Spinal cord (tissue), 10 donors: Measurements from ENCODE around the gene CTNNA2. TPM values are rescaled to one million over a fixed set of nuclear protein-coding genes. Genes with fewer than 3 reads are reported as not detected.

Experiments used
- DNase-seq, 6 donors: peaks; one replicate each; pipeline versions ENCODE4 v3.0.0 to v3.0.0-alpha.2; 2013 to 2015; ENCODE audit warnings: low spot score in 6 of 6, low read depth in 4 of 6
- H3K27ac ChIP-seq: one replicate; pipeline ENCODE4 v1.5.1; 2013; ENCODE audit warnings: low read depth, low read length, control low read depth
- H3K27me3 ChIP-seq: one replicate; pipeline ENCODE4 v1.6.1; 2013; ENCODE audit warnings: low read length; ENCODE audit not compliant: control insufficient read depth, insufficient read depth
- H3K36me3 ChIP-seq: one replicate; pipeline ENCODE4 v1.6.1; 2013; ENCODE audit warnings: low read length; ENCODE audit not compliant: control insufficient read depth, insufficient read depth
- H3K4me1 ChIP-seq: one replicate; pipeline ENCODE4 v1.6.1; 2013; ENCODE audit warnings: low read length; ENCODE audit not compliant: control insufficient read depth, insufficient read depth
- H3K4me3 ChIP-seq: one replicate; pipeline ENCODE4 v1.5.1; 2013; ENCODE audit warnings: low read depth, low read length, control low read depth
- H3K9me3 ChIP-seq: one replicate; pipeline ENCODE4 v1.6.1; 2013; ENCODE audit warnings: low read length; ENCODE audit not compliant: control insufficient read depth, insufficient read depth
- WGBS: methylation state at CpG from one replicate; pipeline ENCODE4 v1.1.5; 2013; ENCODE audit warnings: missing lambda C conversion rate; ENCODE audit not compliant: insufficient coverage; 5-methylcytosine and 5-hydroxymethylcytosine counted together
- polyA plus RNA-seq, 2 donors: library from polyadenylated mRNA; unstranded; fragments of 120-200 nt; gene quantifications; one replicate each; pipeline ENCODE4 v1.2.1, GENCODE V29; 2013; ENCODE audit not compliant: insufficient read length in 2 of 2
- total RNA-seq, 2 donors: library from RNA; depleted of rRNA in 1 of 2; stranded (reverse); fragments of 120-200 nt in 1 of 2; fragments of >200 nt in 1 of 2; gene quantifications; one replicate each; pipeline versions ENCODE4 v1.2.3 to v1.2.4, GENCODE V29; 2013 to 2014
- donor health status: healthy.

Gene CTNNA2
- total and polyA plus RNA-seq, 4 donors: 42.4 to 117 (median 84.7) TPM

DNA sequence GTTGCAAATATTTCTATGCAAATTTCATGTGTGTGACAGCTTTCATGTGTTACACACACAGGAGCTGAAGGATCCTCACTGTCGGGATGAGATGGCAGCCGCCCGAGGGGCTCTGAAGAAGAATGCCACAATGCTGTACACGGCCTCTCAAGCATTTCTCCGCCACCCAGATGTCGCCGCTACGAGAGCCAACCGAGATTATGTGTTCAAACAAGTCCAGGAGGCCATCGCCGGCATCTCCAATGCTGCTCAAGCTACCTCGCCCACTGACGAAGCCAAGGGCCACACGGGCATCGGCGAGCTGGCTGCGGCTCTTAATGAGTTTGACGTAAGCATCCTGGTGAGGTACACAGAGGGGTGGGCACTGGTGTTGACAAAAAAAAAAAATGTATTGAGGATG, 361.2 kb downstream of the CTNNA2 start:
- DNase-seq: no peak
- H3K4me1 ChIP-seq: no peaks in the 10 kb centered on the region
- no peak overlapping the region for H3K27ac ChIP-seq
- H3K27me3 ChIP-seq: no peaks in the 10 kb centered on the region
- H3K36me3 ChIP-seq: peaks cover 8% of the 10 kb centered on the region
- no peaks in the 10 kb centered on the region for H3K9me3 ChIP-seq
- WGBS: over 99% methylated on average over 18 of the region's 18 CpGs
- no peak overlapping the region for H3K4me3 ChIP-seq

DNA sequence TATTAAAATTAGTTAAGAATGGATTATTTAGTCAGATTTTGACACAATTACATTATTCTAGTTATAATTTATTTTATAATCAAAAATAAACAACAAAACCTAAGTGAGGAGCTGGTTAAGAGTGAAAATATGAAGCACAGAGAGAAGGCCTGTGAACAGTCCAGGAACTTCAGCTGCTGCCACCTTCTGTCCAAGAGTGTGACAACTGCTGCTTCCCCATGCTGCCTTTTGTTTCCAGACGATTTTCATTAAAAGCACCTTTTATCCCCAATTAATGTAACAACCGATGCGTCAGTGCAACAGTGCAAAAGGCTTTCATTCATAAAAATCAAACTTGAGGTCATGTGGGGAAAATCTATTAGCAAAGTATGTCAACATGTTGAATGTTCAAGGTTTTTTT, 363.6 kb downstream of the CTNNA2 start:
- WGBS: no CpG with 5 or more reads among the region's 3 CpGs
- DNase-seq: peak in 5 of 6 donors; percentile 30 to 91 (median 33)

DNA sequence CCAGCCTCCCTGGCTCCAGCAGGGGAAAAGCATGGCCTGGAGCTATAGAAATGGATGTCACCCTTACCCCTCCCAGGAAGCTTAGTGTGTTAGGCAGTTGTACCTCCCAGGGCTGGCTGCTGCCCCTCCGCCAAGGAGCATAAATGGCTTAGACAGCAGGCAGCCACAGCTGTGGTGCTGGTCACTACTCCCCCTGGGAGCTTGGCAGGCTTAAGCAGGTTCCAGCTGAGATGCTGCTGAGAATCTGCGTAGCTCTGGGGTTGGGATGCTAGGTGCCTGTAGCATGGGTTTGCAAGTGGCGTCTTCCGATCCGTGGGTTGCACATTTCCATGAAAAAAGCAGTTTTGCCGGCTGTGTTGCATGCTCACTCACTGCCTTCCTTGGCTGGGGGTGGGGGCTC, 369.7 kb downstream of the CTNNA2 start:
- no peak overlapping the region for H3K27ac ChIP-seq
- H3K4me1 ChIP-seq: no peaks in the 10 kb centered on the region
- no peaks in the 10 kb centered on the region for H3K36me3 ChIP-seq
- no peak for DNase-seq
- WGBS: 87% methylated on average over 6 of the region's 6 CpGs
- no peaks in the 10 kb centered on the region for H3K9me3 ChIP-seq
- H3K4me3 ChIP-seq: no peak overlapping the region
- H3K27me3 ChIP-seq: no peaks in the 10 kb centered on the region

More for the DNA sequence above, 363.6 kb downstream of the CTNNA2 start:
- Histone ChIP-seq H3K4me1 (no peaks in the 10 kb centered on the region), H3K27ac (no peak overlapping the region), H3K36me3 (peaks cover 8% of the 10 kb centered on the region), H3K27me3 (no peaks in the 10 kb centered on the region), H3K4me3 (no peak overlapping the region), H3K9me3 (no peaks in the 10 kb centered on the region)

DNA sequence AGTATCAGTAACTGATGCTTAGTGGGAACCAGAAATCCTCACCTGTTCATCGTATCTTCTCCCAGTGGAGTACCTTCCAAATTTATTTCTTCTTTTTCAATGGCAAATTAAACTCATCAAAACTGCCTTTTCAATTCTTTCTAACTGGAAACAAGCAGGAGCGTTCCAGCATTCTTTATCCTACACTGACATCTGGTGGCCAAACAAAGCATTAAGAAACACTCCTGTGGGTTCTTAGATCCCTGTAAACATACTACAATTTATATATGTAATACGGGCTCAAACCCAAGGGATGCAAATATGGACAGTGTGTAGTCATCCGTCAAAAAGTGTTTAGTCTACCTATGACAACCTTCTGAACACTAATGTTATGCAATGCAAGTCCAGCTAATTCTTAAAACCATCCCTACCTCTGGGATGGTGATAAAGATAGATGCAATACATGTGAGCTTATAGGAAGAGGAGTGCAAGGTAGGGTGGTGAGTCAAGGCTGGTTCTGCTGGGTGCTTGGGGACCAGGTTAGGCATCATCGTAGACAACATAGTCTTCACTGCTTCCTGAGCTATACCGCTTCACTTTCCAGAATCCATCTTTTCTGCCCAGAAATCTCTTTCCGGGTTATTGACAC, 375.0 kb downstream of the CTNNA2 start:
- Histone ChIP-seq H3K4me1 (no peaks in the 10 kb centered on the region), H3K36me3 (no peaks in the 10 kb centered on the region), H3K4me3 (no peak overlapping the region), H3K27ac (no peak overlapping the region), H3K9me3 (no peaks in the 10 kb centered on the region), H3K27me3 (no peaks in the 10 kb centered on the region)
- WGBS: 10% methylated on average over 2 of the region's 7 CpGs
- DNase-seq: peak; percentile 35 to 93 (median 66)

DNA sequence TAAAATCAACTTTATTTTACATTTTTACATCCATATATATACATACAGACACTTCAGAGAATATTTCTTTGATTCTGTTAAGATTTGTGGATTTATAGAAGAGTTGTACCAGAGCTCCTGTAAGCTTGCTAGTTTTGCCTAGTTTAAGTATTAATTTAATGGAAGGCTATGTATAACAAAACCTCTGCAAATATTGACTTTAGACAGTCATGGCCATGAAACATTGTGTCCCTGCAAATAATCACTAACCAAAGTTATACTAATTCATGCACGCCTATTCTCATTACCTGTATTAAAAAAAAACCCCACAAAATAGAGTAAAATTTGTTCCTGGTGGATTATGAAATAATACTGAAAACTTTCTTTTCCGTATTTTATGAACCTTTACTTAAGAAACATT, 379.3 kb downstream of the CTNNA2 start:
- Histone ChIP-seq H3K27ac (no peak overlapping the region), H3K4me3 (no peak overlapping the region), H3K9me3 (no peaks in the 10 kb centered on the region), H3K4me1 (no peaks in the 10 kb centered on the region), H3K27me3 (no peaks in the 10 kb centered on the region), H3K36me3 (no peaks in the 10 kb centered on the region)
- no peak for DNase-seq
- WGBS: no CpG with 5 or more reads among the region's 2 CpGs

DNA sequence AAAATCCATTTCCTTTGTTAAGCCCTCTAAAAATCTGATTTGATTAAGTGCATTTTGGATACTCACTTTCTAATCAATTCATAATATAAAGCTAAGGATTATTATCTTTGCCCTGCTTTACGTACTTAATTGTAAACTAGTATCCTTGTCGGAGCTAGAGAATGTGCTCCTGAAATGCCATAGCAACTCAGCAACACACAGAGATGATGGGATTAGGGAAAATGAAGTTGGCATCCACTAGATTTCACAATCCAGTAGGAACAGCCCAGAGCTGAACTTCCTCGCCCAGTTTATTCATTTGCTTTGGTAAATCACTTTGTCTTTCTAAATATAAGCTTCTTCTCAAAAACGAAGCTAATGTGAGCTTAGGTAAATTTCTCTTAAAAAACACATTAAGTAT, 386.3 kb downstream of the CTNNA2 start:
- H3K36me3 ChIP-seq: no peaks in the 10 kb centered on the region
- no peak overlapping the region for H3K27ac ChIP-seq
- no CpG with 5 or more reads among the region's 4 CpGs for WGBS
- no peaks in the 10 kb centered on the region for H3K4me1 ChIP-seq
- DNase-seq: peak in 1 of 6 donors; percentile 14
- H3K9me3 ChIP-seq: no peaks in the 10 kb centered on the region
- H3K27me3 ChIP-seq: no peaks in the 10 kb centered on the region
- no peak overlapping the region for H3K4me3 ChIP-seq

DNA sequence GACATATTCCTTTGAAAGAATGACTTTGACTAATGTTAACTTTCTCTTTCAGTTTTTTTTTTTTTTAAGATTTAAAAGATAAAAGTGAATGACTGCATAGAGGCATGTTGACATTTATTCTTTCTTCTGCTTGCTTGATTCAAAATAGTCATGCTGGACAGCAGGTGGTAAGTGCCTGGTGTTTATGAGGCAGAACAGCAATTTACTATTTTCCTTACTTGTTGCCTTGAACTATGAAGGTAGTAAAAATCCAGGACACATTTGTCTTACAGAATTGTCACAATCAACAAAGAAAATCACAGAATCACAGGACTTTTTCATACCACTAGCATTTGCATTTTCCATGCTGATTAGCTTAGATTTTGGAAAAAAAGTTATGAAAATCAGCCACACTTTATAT, 388.3 kb downstream of the CTNNA2 start:
- DNase-seq: peak in 1 of 6 donors; percentile 27
- Histone ChIP-seq H3K9me3 (no peaks in the 10 kb centered on the region), H3K4me1 (no peaks in the 10 kb centered on the region), H3K4me3 (no peak overlapping the region), H3K27me3 (no peaks in the 10 kb centered on the region), H3K36me3 (no peaks in the 10 kb centered on the region), H3K27ac (no peak overlapping the region)

DNA sequence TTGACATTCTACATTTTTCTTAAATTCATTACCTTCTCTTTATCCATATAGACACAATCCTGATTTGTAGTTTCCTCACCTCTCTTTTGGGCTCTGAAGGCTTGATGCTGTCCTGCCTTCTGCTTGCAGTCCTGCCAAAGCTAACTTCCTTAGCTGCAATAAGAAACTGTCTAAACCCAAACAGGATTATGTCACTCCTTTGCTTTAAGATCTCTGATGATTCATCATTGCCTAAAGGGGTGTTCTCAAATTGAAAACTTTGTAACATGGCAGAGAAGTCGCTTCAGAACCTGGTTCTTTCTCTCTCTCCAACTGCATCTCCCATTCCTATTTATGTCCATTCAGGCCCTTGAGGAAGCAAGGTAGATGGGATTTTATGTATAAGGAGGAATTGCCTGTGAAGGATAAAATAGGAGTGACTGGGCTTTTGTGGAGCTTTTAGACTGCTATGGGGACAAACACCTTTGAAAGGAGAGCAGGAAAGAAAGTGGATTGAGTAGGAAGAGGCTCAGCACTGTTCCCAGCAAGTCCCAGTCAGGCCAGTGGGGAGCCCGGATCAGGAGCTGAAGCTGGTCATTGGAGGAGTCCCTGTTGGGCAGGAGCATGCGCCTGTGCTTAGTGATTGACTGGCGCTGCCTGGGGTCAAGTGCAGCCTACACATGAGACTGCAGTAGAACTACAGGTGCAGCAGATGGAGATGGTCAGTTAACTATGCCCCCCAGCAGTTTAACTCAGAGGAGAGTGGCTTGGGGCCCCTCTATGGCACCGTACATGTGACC, 390.6 kb downstream of the CTNNA2 start:
- Histone ChIP-seq H3K4me3 (no peak overlapping the region), H3K9me3 (no peaks in the 10 kb centered on the region), H3K27ac (no peak overlapping the region), H3K27me3 (no peaks in the 10 kb centered on the region), H3K36me3 (no peaks in the 10 kb centered on the region), H3K4me1 (no peaks in the 10 kb centered on the region)
- no peak for DNase-seq
- WGBS: 90% methylated on average over 4 of the region's 5 CpGs

DNA sequence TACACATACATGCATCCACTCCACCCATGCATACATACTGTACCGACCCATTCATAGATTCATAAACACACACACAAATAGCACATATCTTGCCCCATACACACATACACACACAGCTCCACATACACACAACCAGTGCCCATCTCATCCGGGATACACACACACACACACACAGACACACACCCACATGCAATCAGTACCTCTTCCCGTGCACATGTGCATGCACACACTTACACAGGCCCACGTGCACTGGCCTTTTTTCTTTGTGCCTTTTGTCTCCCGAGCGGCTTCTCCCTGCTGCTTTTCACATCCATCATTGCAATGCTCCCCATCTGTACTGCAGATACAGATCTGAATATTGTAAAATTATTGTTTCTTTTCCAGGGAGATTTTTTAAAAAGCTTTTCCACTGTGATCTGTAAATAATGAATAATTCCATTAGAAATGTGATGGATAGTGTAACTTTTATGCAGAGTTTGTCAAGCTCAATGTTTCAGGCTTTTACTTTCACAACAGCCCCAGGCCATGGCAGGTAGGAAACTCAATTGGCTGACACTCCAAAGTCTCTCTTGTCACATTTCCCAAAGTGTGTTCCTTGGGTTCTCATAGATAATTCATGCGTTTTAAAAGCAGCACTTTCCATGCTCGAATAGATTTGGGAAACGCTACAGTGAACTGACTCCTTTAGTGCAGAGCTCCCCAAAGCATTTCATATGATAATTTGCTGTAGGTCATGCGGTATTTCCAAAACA, 393.5 kb downstream of the CTNNA2 start:
- no peak overlapping the region for H3K27ac ChIP-seq
- WGBS: 74% methylated on average over 5 of the region's 10 CpGs
- DNase-seq: peak in 2 of 6 donors; percentile 11 to 47

More for the DNA sequence above, 393.5 kb downstream of the CTNNA2 start:
- no peak overlapping the region for H3K4me3 ChIP-seq
- no peaks in the 10 kb centered on the region for H3K27me3 ChIP-seq
- no peaks in the 10 kb centered on the region for H3K9me3 ChIP-seq
- no peaks in the 10 kb centered on the region for H3K4me1 ChIP-seq
- peaks cover 4% of the 10 kb centered on the region for H3K36me3 ChIP-seq
